H9 (cell line): ENCODE measurements around the gene ARPC1B. TPM values are rescaled to one million over a fixed set of nuclear protein-coding genes. Genes with fewer than 3 reads are reported as not detected.

Experiments used
- DNase-seq: peaks from one replicate; pipeline ENCODE4 v3.0.0-alpha.2; 2017
- H2AFZ ChIP-seq: one replicate; pipeline ENCODE4 v1.6.1; 2013; ENCODE audit warnings: mild to moderate bottlenecking, low read length, control low read depth, moderate library complexity
- H2AK5ac ChIP-seq: 2 replicates; pipeline ENCODE4 v1.6.1; 2013; ENCODE audit warnings: low read length, control low read depth, mixed read lengths; ENCODE audit not compliant: insufficient read length
- H2BK120ac ChIP-seq: one replicate; pipeline ENCODE4 v1.6.1; 2013; ENCODE audit warnings: low read depth, mild to moderate bottlenecking, low read length, control low read depth, inconsistent platforms; ENCODE audit not compliant: poor library complexity, severe bottlenecking
- H2BK12ac ChIP-seq: 2 replicates; pipeline ENCODE4 v1.6.1; 2013; ENCODE audit warnings: low read length, control low read depth, mixed read lengths, low read depth; ENCODE audit not compliant: insufficient read length
- H2BK15ac ChIP-seq: 2 replicates; pipeline ENCODE4 v1.6.1; 2013; ENCODE audit warnings: low read depth, low read length, control low read depth
- H2BK20ac ChIP-seq: one replicate; pipeline ENCODE4 v1.6.1; 2013; ENCODE audit warnings: low read depth, mild to moderate bottlenecking, low read length, control low read depth, inconsistent platforms; ENCODE audit not compliant: poor library complexity, severe bottlenecking
- H2BK5ac ChIP-seq: 2 replicates; pipeline ENCODE4 v1.6.1; 2013; ENCODE audit warnings: low read length, control low read depth, mixed read lengths; ENCODE audit not compliant: insufficient read length
- H3K14ac ChIP-seq: 2 replicates; pipeline ENCODE4 v1.6.1; 2013; ENCODE audit warnings: low read length, control low read depth; ENCODE audit not compliant: insufficient read depth
- H3K18ac ChIP-seq: 2 replicates; pipeline ENCODE4 v1.6.1; 2013; ENCODE audit warnings: low read depth, mild to moderate bottlenecking, mixed read lengths, low read length, control low read depth; ENCODE audit not compliant: insufficient read length
- H3K23ac ChIP-seq: 2 replicates; pipeline ENCODE4 v1.6.1; 2013; ENCODE audit warnings: low read length, control low read depth, mixed read lengths, low read depth; ENCODE audit not compliant: insufficient read length
- H3K23me2 ChIP-seq: 2 replicates; pipeline ENCODE4 v1.6.1; 2013; ENCODE audit warnings: low read depth, mild to moderate bottlenecking, mixed read lengths, low read length, control low read depth; ENCODE audit not compliant: insufficient read length, poor library complexity, severe bottlenecking
- H3K27ac ChIP-seq: 2 replicates; pipeline ENCODE4 v1.5.1; 2013; ENCODE audit warnings: low read length, control low read depth, mixed read lengths, low read depth; ENCODE audit not compliant: insufficient read length
- H3K27me3 ChIP-seq: 2 replicates; pipeline ENCODE4 v1.6.1; 2013; ENCODE audit warnings: low read length, control low read depth, inconsistent platforms; ENCODE audit not compliant: insufficient read depth
- H3K4ac ChIP-seq: 2 replicates; pipeline ENCODE4 v1.6.1; 2013; ENCODE audit warnings: low read depth, mild to moderate bottlenecking, control low read depth, inconsistent platforms, low read length, moderate library complexity
- H3K4me1 ChIP-seq: 2 replicates; pipeline ENCODE4 v1.6.1; 2013; ENCODE audit warnings: low read length, control low read depth, inconsistent platforms; ENCODE audit not compliant: insufficient read depth
- H3K4me2 ChIP-seq: 2 replicates; pipeline ENCODE4 v1.6.1; 2013; ENCODE audit warnings: low read length, control low read depth, mixed read lengths; ENCODE audit not compliant: insufficient read length, insufficient read depth
- H3K56ac ChIP-seq: 2 replicates; pipeline ENCODE4 v1.6.1; 2013; ENCODE audit warnings: low read depth, mild to moderate bottlenecking, mixed read lengths, low read length, control low read depth; ENCODE audit not compliant: insufficient read length
- H3K79me1 ChIP-seq: 2 replicates; pipeline ENCODE4 v1.6.1; 2013; ENCODE audit warnings: low read depth, mild to moderate bottlenecking, moderate library complexity, low read length, control low read depth, inconsistent platforms; ENCODE audit not compliant: insufficient read depth, poor library complexity, severe bottlenecking
- H3K79me2 ChIP-seq: 2 replicates; pipeline ENCODE4 v1.6.1; 2013; ENCODE audit warnings: low read length, control low read depth, inconsistent platforms; ENCODE audit not compliant: insufficient read depth
- H3K9ac ChIP-seq: 2 replicates; pipeline ENCODE4 v1.6.1; 2013; ENCODE audit warnings: low read length, control low read depth, mixed read lengths; ENCODE audit not compliant: insufficient read length; ENCODE audit errors: extremely low read depth
- H3K9me3 ChIP-seq: one replicate; pipeline ENCODE4 v1.6.1; 2013; ENCODE audit warnings: low read depth, low read length, inconsistent platforms; ENCODE audit not compliant: control insufficient read depth
- H3T11ph ChIP-seq: one replicate; pipeline ENCODE4 v1.6.1; 2013; ENCODE audit warnings: mild to moderate bottlenecking, low read length, control low read depth, inconsistent platforms
- H4K20me1 ChIP-seq: one replicate; pipeline ENCODE4 v1.6.1; 2013; ENCODE audit not compliant: control insufficient read depth, insufficient read length, insufficient read depth
- H4K5ac ChIP-seq: 2 replicates; pipeline ENCODE4 v1.6.1; 2013; ENCODE audit warnings: low read depth, mild to moderate bottlenecking, mixed read lengths, low read length, control low read depth; ENCODE audit not compliant: insufficient read length
- H4K8ac ChIP-seq: replicated peaks from 2 replicates; pipeline ENCODE4 v1.6.1; 2013; ENCODE audit warnings: low read length, control low read depth, mixed read lengths, low read depth; ENCODE audit not compliant: insufficient read length
- H4K91ac ChIP-seq: 2 replicates; pipeline ENCODE4 v1.6.1; 2013; ENCODE audit warnings: low read depth, mild to moderate bottlenecking, moderate library complexity, mixed read lengths, low read length, control low read depth; ENCODE audit not compliant: insufficient read length
- H3K27ac Mint-ChIP-seq, 3 experiments: 2 replicates in 2 of 3; 3 replicates in 1 of 3; pipeline ENCODE4 v1.8.0; 2020 to 2021; ENCODE audit warnings: mixed read lengths in 3 of 3, mild to moderate bottlenecking in 1 of 3, moderate library complexity in 1 of 3
- H3K27me3 Mint-ChIP-seq: 2 replicates; pipeline ENCODE4 v1.8.0; 2021; ENCODE audit warnings: low read depth, mild to moderate bottlenecking, moderate library complexity, mixed read lengths
- H3K36me3 Mint-ChIP-seq, 3 experiments: 2 replicates in 2 of 3; 3 replicates in 1 of 3; pipeline ENCODE4 v1.8.0; 2020 to 2021; ENCODE audit warnings: low read depth in 3 of 3, mixed read lengths in 3 of 3; ENCODE audit not compliant: insufficient read depth in 1 of 3
- H3K4me1 Mint-ChIP-seq, 2 experiments: 2 replicates each; pipeline ENCODE4 v1.8.0; 2020; ENCODE audit warnings: mixed read lengths in 2 of 2
- H3K4me3 Mint-ChIP-seq, 2 experiments: 2 replicates in 1 of 2; 3 replicates in 1 of 2; pipeline ENCODE4 v1.8.0; 2020 to 2021; ENCODE audit warnings: mild to moderate bottlenecking in 2 of 2, mixed read lengths in 2 of 2, moderate library complexity in 1 of 2
- H3K9me3 Mint-ChIP-seq, 2 experiments: 2 replicates in 1 of 2; 3 replicates in 1 of 2; pipeline ENCODE4 v1.8.0; 2020; ENCODE audit warnings: mild to moderate bottlenecking in 2 of 2, mixed read lengths in 2 of 2, moderate library complexity in 1 of 2
- WGBS: extraction: QIAGEN DNeasy Blood & Tissue Kit; methylation state at CpG from one replicate; pipeline ENCODE4 v1.1.7; 2013; ENCODE audit warnings: missing lambda C conversion rate, low lambda C conversion rate, mixed read lengths; ENCODE audit not compliant: insufficient read length; ENCODE audit errors: extremely low coverage; 5-methylcytosine and 5-hydroxymethylcytosine counted together
- total RNA-seq: library from RNA; stranded (reverse); gene quantifications from 2 replicates; pipeline ENCODE4 v1.2.1, GENCODE V29; 2021
- TF ChIP-seq, protein P1 (sequence below): fragments of 200-600 bp; sonication (generic); conservative IDR thresholded peaks from 3 replicates; pipeline ENCODE4 v1.8.0; 2021; ENCODE audit warnings: antibody characterized with exemption, mild to moderate bottlenecking

ARPC1B gene
- total RNA-seq, 1 experiment from 2014 or later, result 56.3 TPM

DNA sequence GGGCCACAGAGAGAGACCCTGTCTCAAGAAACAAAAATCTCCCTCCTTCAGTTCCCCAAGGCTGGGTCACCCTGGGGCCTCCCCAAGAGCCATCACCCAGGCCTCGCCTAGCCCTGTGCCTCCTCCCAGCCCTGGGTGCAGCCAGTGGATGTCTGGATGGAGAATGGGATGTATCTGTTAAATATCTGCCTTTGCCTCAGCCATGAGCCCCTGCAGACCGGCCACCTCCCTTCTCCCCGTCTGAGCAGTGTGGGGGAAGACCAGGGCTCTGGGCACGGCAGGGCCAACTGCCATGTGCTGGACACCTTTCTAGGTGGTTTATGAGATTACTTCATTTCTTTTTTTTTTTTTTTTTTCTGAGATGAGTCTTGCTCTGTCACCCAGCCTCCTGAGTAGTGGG lies 10.0 kb downstream of the ARPC1B start:
- Mint-ChIP-seq H3K27ac (no peak overlapping the region), H3K4me3 (no peak overlapping the region), H3K27me3 (no peaks in the 10 kb centered on the region; the same call in 1 of the 2 replicates), H3K9me3 (no peaks in the 10 kb centered on the region; a peak in 1 of 5 replicates), H3K4me1 (peaks cover 4 to 8% of the 10 kb centered on the region in 2 experiments), H3K36me3 (peaks cover 9 to 36% (median 17%) of the 10 kb centered on the region in 3 experiments; a peak in 6 of 7 replicates)
- Histone ChIP-seq H3K9ac (no peak overlapping the region), H3K4ac (no peak overlapping the region), H2AK5ac (no peak overlapping the region), H3K14ac (no peak overlapping the region), H2BK15ac (no peak overlapping the region), H3K4me1 (no peaks in the 10 kb centered on the region), H2BK120ac (no peak overlapping the region), H3K27ac (no peak overlapping the region), H3K18ac (no peak overlapping the region), H2BK12ac (no peak overlapping the region), H3T11ph (no peak overlapping the region), H4K91ac (no peak overlapping the region), H2BK5ac (no peak overlapping the region), H4K8ac (no peak overlapping the region), H3K23me2 (no peaks in the 10 kb centered on the region), H3K23ac (no peak overlapping the region), H3K27me3 (no peaks in the 10 kb centered on the region), H3K79me1 (peaks cover 6% of the 10 kb centered on the region), H3K79me2 (no peaks in the 10 kb centered on the region), H2AFZ (no peak overlapping the region), H3K9me3 (no peaks in the 10 kb centered on the region), H2BK20ac (no peak overlapping the region), H4K20me1 (no peaks in the 10 kb centered on the region), H3K4me2 (no peak overlapping the region), H3K56ac (no peak overlapping the region), H4K5ac (no peak overlapping the region)
- no CpG with 5 or more reads among the region's 4 CpGs for WGBS
- no peak for DNase-seq
- TF ChIP-seq, protein P1, sequence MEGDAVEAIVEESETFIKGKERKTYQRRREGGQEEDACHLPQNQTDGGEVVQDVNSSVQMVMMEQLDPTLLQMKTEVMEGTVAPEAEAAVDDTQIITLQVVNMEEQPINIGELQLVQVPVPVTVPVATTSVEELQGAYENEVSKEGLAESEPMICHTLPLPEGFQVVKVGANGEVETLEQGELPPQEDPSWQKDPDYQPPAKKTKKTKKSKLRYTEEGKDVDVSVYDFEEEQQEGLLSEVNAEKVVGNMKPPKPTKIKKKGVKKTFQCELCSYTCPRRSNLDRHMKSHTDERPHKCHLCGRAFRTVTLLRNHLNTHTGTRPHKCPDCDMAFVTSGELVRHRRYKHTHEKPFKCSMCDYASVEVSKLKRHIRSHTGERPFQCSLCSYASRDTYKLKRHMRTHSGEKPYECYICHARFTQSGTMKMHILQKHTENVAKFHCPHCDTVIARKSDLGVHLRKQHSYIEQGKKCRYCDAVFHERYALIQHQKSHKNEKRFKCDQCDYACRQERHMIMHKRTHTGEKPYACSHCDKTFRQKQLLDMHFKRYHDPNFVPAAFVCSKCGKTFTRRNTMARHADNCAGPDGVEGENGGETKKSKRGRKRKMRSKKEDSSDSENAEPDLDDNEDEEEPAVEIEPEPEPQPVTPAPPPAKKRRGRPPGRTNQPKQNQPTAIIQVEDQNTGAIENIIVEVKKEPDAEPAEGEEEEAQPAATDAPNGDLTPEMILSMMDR, result no peak
